HL-60/S4 treated with phorbol 12-myristate 13-acetate at 8.2 ng/mL for 4 days and 3 days (cell line): ENCODE data around the gene ENKUR.

Experiments
- in situ Hi-C: fragments of 300-500 bp; cut with MboI; formaldehyde crosslinking; loops from 2 replicates; pipeline ENCODE4 v1.15.0; 2022; ENCODE audit warnings: low sequenced_read_pairs

Gene ENKUR, protein sequence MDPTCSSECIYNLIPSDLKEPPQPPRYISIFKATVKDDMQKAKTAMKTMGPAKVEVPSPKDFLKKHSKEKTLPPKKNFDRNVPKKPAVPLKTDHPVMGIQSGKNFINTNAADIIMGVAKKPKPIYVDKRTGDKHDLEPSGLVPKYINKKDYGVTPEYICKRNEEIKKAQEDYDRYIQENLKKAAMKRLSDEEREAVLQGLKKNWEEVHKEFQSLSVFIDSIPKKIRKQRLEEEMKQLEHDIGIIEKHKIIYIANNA

DNA sequence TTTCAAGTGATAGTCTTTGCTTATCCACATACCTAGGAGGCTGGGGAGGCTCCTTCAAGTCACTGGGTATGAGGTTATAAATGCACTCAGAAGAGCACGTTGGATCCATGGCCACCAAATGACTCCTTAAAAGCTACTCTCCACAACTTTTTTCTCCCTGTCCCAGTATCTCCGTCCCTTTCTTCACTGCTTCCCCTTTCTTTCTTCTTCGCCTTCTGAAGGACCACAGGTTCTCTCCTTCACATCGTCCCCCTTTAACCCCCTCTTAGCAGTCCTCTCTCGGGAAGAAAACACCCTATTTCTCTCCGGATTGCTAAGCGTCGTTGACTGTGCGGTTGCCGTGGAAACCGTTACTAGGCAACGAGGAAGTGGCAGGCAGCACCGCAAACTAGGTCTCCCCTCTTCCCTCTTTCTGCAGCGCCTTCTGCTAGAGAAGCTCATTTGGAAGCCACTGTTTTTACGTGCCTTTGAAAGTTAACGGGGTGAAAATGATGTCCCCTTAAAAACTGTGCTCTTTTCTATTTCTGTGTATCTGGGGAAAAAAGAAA lies at the start of gene ENKUR:
Gene ENKUR, minus strand, starts transcription at position 331 of the 548 bp plus-strand sequence. Its CDS starts 222 bp downstream, at position 109.
- in situ Hi-C loops, result no loop called here

DNA sequence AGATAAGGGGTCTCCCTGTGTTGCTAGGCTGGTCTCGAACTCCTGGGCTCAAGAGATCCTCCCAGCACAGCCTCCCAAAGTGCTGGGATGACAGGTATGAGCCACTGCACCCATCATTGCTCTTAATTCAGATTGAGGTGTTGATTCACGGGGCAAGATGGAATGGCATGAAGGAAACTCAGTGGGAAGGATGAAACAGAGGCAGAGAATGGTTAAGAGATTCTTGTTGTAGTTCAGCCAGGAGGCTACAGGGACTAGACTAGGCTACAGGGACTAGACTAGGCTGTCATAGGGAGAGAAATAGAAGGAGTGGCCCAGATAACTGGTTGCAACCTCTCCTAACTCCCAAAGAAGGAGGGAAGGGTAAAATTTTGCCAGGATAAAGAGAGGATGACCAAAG lies 48.4 kb upstream of the ENKUR start:
- in situ Hi-C loops, result no loop called here

DNA sequence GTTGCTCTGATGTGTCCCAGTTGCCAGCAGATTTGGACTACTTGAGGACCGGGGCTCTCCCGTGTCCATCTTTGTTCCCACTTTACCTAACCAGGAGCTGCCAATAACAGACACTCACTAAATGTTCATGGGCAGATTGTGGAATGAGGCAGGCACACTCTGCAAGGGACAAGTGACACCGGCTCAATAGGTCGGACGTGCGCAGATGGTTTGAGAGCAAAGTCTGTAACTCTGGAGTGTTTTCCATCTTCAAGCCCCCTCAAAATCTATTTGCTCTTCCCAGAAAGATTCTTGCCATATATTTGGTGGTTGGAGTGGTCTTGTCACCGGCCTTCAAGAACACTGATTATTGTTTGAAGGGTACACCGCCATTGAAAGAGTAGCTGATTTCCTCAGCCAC lies 47.7 kb upstream of the ENKUR start:
- in situ Hi-C loops, result no loop called here

DNA sequence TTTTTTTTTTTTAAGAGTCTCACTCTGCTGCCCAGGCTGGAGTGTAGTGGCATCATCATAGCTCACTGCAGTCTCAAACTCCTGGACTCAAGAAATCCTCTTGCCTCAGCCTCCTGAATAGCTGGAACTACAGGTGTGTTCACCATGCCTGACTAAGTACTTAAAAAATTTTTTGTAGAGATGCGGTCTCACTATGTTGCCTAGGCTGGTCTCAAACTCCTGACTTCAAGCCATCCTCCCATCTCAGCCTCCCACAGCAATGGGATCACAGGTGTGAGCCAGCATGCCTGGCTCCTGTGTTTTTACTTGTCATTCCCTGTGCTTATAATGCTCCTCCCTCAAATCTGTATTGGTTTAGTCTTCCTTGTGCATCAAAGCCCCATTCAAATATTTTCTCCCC lies 47.2 kb upstream of the ENKUR start:
- in situ Hi-C loops, result no loop called here

DNA sequence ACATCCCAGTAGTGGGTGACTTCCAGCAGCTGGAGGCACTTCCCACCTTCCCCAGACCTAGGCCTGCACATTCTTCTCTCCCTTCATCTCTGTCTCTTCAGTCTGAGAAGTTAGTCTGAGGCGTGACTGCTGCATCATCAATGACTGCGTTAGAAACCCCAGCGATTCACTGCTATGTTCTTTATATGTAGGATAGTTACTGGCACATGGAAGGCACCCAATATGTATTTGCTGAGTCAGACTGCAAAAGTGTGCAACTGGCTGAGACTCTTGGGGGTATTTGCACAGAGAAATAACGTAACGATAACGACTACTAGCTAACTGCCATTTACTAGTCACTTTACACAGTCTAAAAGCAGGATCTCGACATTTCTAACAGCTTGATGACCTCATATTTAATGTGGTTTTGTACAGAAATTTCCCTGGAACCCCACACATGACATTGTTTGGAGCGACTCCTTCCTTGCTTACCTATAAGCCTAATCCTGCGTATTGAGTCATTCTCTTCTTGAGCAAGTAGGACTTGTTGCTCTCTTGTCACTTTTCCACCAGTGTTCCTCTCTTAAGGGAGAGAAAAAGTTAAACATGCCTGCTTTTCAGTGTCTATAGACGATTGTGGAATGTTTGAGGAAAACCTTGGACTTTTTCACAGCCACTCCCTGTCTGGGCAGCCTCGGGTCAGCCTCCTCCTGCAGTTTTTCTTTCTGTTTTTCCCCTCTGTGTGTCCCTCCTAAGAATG lies 45.9 kb upstream of the ENKUR start:
- in situ Hi-C loops, result no loop called here

DNA sequence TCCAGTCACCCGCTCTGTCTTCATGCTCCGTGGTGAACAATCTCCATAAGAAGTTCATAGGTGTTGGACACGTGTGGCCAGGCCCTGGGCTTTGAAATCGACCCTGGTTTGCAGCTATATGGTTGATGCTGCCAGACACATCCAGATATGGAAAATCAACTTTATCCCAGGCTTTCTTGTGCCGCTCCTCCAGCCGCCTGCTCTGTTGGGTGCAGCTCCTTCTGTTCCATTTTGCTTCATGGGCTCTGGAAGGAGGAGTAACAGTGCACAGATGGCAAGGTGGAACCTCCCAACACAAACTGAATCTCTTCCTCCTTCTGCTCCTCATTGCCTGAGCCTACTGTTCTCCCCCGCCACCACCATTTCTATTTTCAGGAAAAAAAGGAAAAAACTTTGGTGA lies 45.2 kb upstream of the ENKUR start:
- in situ Hi-C loops, result no loop called here

DNA sequence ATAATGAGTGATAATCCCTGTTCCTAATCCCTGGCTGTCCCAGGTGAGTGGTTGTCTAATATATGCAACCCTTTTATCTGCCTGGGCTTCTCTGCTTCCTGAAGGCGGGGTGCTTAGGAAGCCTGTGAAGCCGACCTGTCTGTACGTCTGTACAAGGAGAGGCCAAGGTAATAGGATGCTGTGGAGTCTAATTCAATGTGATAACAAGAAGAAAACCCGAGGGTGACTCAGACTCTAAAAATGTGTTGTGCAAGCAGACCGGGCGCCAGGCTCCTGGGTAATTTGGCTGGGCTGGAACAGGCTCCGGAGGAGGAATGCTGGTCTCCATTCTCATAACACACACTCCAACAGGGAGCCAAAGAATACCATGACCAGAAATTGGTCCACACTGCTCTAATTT lies 44.0 kb upstream of the ENKUR start:
- in situ Hi-C loops, result no loop called here

DNA sequence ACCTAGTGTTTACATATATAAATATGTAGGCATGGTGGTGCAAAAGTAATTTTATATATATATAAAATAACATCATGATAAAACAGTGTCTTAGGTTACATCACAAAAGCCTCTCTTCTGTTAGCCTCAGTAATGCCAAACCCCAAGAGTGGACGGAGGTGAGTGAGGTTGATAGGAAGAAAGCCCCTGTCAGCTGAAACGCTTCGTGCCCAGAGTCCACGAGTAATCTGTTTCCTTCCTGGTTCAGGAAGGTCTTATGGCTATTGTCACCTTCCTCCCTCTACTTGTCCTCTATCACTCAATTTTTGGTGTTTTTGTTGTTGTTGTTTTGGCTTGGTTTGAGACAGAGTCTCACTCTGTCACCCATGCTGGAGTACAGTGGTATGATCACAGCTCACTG lies 41.9 kb upstream of the ENKUR start:
- in situ Hi-C loops, result no loop called here

DNA sequence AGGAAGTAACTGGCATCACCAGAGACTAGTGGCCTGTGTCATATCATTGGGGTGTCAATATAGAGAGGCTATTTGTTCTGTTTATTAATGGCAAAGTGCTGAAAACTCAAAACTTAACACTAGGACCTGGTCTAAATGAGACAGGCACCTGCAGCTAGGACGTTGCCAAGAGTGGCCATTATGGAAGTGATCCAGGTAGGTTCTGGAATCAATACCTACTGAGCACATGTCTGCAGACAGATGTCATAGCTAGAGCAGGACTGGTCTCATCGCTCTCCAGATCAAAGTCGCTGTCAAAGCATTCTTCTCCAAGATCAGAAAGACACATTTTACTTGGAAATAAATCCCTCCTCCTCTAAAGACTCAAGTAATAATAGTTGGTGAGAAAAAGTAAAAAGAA lies 40.8 kb upstream of the ENKUR start:
- in situ Hi-C loops, result no loop called here

DNA sequence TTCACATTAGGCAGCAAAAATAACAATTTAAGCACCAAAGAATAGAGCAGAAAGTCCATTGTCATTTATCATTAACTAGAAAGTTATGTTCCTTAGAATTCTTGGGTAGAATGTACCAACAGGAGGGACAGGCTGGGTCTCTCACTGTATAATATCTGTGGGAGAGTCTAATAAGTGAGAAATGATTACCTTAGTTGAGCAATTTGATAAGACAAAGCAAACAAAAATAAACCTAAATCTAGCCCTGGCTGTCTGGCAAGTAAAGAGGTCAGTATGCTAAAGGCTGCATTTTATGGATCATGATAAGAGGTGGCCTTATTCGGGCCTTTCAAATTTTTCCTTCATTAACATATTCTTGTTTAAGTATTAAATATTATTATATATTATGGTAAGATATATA lies 36.1 kb upstream of the ENKUR start:
- in situ Hi-C loops, result no loop called here

DNA sequence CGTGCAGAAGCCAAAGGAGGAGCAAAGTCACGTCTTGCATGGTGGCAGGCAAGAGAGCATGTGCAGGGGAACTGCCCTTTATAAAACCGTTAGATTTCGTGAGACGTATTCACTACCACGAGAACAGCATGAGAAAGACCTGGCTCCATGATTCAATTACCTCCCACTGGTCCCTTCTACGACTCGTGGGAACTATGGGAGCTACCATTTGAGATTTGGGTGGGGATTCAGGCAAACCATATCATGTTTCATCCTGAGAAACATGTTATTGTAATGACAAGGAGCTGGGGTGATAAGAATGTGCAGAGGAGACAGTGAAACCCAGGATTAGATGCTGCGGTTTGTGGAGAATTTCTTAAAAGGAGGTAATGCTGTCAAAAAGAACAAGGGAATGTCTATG lies 34.4 kb upstream of the ENKUR start:
- in situ Hi-C loops, result no loop called here

DNA sequence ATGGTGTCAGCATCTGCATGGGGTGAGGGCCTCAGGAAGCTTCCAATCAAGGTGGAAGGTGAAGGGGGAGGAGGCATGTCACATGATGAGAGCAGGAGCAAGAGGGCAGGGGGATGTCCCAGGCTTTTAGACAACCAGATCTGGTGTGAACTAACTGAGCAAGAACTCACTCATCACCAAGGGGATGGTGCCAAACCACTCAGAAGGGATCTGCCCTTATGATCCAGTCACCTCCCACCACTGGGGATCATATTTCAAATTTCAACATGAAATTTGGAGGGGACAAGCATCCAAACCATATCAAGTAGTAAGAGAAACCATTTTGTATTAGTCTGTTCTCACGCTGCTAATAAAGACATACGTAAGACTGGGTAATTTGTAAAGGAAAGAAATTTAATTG lies 34.0 kb upstream of the ENKUR start:
- in situ Hi-C loops, result no loop called here

DNA sequence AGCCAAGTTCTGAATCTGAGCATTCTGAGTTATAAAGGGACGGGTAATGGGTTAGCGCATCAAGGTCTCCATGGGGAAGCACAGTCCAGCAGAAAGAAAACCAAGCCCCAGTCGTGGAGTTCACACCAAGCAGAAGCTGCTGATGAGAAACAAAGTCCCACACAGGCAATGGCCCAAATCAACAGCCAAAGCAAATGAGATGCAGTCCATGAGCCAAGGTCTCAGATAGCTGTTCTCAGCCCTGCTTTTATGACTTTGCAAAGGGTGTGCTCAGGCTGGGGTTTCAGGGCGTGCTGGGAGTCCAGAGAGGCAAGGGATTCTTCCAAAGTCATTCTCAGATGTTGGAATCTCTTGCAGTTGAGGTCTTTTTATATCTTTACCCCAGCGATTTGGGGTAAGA lies 32.5 kb upstream of the ENKUR start:
- in situ Hi-C loops, result no loop called here

DNA sequence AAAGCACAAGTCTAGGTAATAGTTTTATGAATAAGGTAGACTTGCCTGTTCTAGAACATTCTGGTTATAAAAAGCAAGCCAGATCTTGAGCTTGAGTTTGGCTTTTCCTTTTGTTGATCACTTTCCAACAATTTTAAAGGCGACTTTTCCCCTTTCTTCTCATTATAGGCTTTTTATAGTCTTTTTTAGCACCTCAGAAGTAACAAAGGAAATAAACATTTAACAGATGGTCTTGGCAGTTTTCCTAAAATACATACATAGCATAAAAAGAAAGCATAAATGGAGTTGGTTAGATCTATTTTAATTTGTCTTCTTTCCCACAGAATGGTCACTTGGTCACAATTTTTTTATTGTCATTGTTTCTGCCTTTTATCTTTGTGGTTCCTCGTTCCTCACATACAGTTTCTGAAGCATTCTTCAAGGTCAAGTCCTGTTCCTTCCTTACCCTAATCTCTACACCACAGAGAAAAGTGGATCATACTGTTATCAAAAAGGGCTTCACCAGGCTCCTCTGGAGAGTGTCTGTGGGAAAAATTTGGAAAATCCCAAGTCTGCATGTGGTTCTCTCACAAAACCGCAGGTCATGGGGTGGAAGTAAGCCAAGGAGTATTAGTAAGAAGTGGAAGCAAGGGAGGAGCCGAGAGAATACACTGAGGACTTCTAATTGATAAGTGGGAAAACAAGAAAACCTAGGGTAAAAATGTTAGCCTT lies 31.8 kb upstream of the ENKUR start:
- in situ Hi-C loops, result no loop called here

DNA sequence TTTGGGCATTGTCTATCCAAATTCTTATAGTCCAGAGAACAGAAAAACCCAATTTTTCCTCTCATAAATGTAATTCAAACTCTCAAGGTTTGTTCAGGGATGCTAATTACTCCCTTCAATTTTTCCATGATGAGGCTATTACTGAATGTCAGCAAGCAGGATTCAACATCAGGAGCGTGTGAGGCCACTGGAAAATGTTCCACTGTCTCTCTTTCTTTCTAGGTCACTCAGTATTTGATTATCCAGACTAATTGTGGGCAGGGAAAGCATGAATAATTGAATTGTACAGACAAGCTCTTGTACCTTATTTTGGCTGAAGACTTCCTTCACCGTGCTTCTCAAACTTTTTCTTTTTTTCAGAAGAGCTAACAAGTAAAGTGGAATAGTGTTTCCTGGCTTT lies 31.1 kb upstream of the ENKUR start:
- in situ Hi-C loops, result no loop called here

DNA sequence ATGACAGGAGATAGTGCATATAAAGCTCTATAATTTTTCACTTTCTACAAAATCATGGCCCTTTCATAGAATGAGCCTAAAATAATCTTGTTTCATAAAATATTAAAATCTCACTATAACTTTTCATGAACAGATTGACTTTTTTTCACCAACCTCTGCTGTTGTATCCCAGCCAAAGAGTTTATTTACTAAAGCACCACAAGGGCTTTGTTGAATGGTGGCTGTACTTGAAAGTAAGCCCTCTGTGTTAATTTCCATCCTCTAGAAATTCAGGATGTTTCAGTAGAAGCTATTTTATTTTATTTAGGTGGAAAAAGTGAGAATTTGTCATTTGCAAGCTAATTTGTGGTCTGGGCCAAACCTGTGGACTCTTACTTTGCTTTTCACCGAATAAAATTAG lies 30.7 kb upstream of the ENKUR start:
- in situ Hi-C loops, result no loop called here

DNA sequence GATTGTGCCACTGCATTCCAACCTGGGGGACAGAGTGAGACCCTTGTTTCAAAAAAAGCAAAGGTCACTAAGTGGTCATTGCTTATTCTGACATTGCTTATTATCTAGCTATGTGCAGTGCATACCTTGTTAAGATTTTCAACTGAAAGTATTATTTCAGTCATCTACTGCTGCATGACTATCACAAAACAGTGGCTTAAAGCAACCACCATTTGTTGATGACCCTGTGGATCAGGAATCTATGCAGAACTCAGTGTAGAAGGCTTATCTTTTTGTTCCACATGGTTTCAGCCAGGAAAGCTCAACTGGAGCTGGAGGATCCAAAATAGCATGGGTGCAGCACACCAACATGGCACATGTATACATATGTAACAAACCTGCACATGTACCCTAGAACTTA lies 23.6 kb upstream of the ENKUR start:
- in situ Hi-C loops, result no loop called here

DNA sequence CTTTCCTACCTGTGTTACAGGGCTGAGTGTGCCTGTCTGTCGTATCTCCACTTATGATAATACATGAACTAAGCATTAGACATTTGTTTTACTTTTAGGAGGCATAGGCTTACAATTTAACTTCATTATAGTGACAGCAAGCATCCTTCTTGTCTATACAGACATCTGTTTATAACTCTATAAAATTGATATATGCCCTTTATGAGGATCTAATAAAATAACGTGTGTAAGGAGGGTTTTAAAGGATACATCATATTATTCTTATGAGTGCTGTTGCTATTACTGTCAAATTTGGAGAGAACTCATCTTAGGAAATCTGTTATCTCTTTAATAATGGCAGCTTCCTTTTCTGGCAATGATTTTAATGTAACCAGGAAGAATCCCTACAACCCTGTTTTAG lies 22.4 kb upstream of the ENKUR start:
- in situ Hi-C loops, result no loop called here

DNA sequence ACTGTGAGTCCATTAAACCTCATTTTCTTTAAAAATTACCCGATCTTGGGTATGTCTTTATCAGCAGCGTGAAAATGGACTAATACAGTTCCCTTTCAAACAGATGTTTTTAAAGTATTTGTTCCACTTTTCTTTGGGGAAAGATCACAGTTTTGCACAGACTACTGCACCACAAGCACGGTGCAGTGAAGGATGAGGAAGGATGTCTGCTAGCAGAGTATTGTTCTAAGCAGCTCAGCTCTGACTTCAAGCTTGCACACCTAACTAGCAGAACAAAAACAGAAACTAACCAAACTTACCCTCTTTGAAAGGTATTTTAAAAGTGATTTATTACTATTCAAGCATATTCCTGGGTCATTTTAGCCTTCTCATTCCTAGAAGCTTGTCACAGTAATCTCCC lies 20.4 kb upstream of the ENKUR start:
- in situ Hi-C loops, result no loop called here

DNA sequence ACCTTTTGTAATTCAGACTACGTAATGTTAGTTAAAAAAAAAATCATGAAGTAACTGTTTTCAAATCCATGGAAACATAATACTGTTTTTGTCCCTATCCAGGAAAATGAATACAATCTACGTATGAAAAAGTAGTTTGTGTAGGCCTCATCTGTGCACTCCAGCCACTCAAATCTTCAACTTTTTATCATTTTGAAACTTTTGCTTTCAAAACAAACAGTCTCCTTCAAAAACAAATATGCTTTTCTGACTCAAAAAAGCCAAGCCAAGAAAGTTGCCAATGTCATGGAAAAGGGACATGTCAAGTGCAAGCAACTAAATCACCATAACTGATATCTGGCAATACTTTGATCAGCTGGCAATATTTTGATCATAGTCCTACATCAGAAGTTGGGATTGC lies 13.6 kb upstream of the ENKUR start:
- in situ Hi-C loops, result no loop called here

DNA sequence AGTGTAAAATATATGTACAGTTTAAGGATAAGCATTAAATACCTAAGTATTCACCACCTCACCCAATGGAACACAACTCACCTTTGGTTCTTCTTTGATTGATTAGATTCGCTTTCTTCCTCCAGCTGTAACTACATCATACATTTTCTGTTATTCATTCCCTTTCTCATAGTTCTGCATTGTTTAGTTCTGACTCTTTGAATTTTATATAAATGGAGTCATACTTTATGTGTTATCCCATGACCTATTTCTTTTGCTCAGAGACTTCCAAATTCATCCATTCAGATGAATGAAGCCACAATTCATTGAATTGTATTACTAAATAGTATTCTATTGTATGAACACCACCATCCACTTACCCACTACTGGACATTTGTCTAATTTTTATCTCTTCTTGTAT lies 12.8 kb upstream of the ENKUR start:
- in situ Hi-C loops, result no loop called here

DNA sequence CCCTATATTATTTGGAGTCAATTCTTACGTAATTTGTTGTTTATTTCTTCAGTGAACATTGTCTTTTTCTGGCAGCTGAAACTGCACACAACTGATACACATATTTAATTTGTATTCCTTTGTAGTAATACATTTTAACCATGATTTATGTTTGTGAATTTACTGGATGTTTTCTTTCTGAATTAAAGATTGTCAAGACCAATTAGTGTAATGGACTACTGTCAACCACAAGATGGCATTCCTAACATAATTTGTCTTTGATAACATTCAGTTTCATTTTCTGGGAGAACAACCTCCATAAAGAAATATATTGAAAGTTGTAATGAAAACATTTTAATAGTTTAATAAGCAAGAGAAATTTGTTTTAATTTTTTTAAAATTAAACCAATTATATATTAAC lies 10.5 kb upstream of the ENKUR start:
- in situ Hi-C loops, result no loop called here
